OCI-LY1 (cell line): ENCODE data around the gene DIPK1C.

ENCODE experiments used
- H2AFZ ChIP-seq: fragments of 200-600 bp; sonication (generic), shearing (Covaris generic); 2 replicates; pipeline ENCODE4 v1.6.0; 2014; ENCODE audit warnings: antibody characterized with exemption, mild to moderate bottlenecking, low read length
- H3F3A ChIP-seq: fragments of 200-600 bp; sonication (generic), shearing (Covaris generic); 2 replicates; pipeline ENCODE4 v1.6.0; 2014; ENCODE audit warnings: mild to moderate bottlenecking, antibody characterized with exemption, low read length, moderate library complexity; ENCODE audit not compliant: insufficient read depth
- H3K27ac ChIP-seq: fragments of 200-600 bp; sonication (generic); 2 replicates; pipeline ENCODE4 v1.5.1; 2014; ENCODE audit warnings: low read length, mixed run types, mild to moderate bottlenecking, low read depth; ENCODE audit not compliant: poor library complexity, severe bottlenecking
- H3K27me3 ChIP-seq: fragments of 200-600 bp; sonication (generic); 2 replicates; pipeline ENCODE4 v1.6.0; 2014; ENCODE audit warnings: antibody characterized with exemption, mild to moderate bottlenecking, low read length, moderate library complexity; ENCODE audit not compliant: insufficient read depth
- H3K36me3 ChIP-seq: fragments of 200-600 bp; sonication (generic); 2 replicates; pipeline ENCODE4 v1.6.1; 2014; ENCODE audit warnings: mild to moderate bottlenecking, antibody characterized with exemption, low read length, moderate library complexity, mixed read lengths; ENCODE audit not compliant: insufficient read depth
- H3K4me1 ChIP-seq: fragments of 200-600 bp; sonication (generic); 2 replicates; pipeline ENCODE4 v1.5.1; 2014; ENCODE audit warnings: mild to moderate bottlenecking, low read length, moderate library complexity; ENCODE audit not compliant: insufficient read depth, severe bottlenecking
- H3K4me2 ChIP-seq: fragments of 200-600 bp; sonication (generic), shearing (Covaris generic); 2 replicates; pipeline ENCODE4 v1.6.1; 2014; ENCODE audit warnings: low read length
- H3K4me3 ChIP-seq: fragments of 200-600 bp; sonication (generic); 2 replicates; pipeline ENCODE4 v1.5.1; 2014; ENCODE audit warnings: low read length, low read depth, mild to moderate bottlenecking, mixed read lengths; ENCODE audit not compliant: poor library complexity, severe bottlenecking
- H3K79me2 ChIP-seq: fragments of 200-600 bp; shearing (Covaris generic); 2 replicates; pipeline ENCODE4 v1.6.1; 2016; ENCODE audit warnings: mixed run types, low read length, mixed read lengths; ENCODE audit not compliant: insufficient read depth
- H3K9ac ChIP-seq: fragments of 200-600 bp; sonication (generic), shearing (Covaris generic); 2 replicates; pipeline ENCODE4 v1.6.1; 2014; ENCODE audit warnings: mild to moderate bottlenecking, low read length, mixed read lengths
- H3K9me2 ChIP-seq: fragments of 200-600 bp; sonication (generic), shearing (Covaris generic); 2 replicates; pipeline ENCODE4 v1.6.1; 2014; ENCODE audit warnings: low read depth, mild to moderate bottlenecking, low read length, mixed read lengths
- H3K9me3 ChIP-seq: fragments of 200-600 bp; shearing (Covaris generic); 2 replicates; pipeline ENCODE4 v1.6.1; 2014; ENCODE audit warnings: low read length, mixed read lengths
- H4K20me1 ChIP-seq: fragments of 200-600 bp; sonication (generic), shearing (Covaris generic); 2 replicates; pipeline ENCODE4 v1.6.0; 2016; ENCODE audit warnings: mild to moderate bottlenecking, low read length; ENCODE audit not compliant: insufficient read depth
- CTCF ChIP-seq: fragments of 200-600 bp; sonication (generic), shearing (Covaris generic); IDR thresholded peaks from 2 replicates; pipeline ENCODE4 v1.5.1; 2017; ENCODE audit warnings: mild to moderate bottlenecking, antibody characterized with exemption, low read length, moderate library complexity, mixed read lengths
- EZH2 ChIP-seq: fragments of 200-600 bp; sonication (generic), shearing (Covaris generic); IDR thresholded peaks from 2 replicates; pipeline ENCODE4 v1.8.0; 2017; ENCODE audit warnings: borderline replicate concordance, mixed run types, mild to moderate bottlenecking, antibody characterized with exemption, low read length, moderate library complexity, mixed read lengths

Gene DIPK1C

DNA sequence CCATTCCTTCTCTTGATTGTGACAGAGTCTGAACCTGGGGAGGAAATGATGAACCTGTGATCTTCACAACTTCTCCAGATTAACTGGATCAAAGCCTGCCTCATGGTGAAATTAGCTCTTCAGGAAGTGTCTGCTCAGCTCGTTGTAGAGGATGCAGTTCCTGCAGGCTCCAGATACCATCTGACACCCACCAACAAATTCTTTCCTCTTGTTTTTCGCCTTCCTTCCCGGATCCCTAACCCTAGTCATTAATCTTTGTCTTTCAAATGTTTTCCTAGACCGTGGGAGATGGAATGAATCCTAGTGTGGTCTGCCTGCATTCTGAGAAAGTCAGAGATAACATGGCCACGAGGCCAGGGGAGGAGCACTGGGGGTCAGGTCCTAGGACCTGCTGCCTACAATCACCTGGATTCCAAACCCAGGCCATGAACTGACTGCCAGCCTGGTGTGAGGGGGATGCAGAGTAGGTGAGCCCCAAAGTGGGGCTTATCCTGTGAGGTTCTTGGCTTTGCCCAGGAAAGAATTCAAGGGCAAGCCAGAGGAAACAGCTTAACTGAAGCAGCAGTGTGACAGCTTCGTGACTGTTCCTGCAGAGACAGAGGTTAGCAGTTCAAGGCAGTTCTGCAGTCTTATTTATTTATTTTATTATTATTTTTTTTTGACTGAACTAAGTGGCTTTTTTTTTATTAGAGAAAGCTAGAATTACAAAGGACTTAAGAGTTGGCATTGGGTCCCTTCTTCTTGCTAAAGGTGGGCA, 67.8 kb downstream of the DIPK1C start:
- no peak overlapping the region for H2AFZ ChIP-seq
- no peak for TF ChIP-seq CTCF
- TF ChIP-seq EZH2, result no peak
- no peaks in the 10 kb centered on the region for H3K36me3 ChIP-seq
- no peaks in the 10 kb centered on the region; the same call in 1 of the 2 replicates for H3K27me3 ChIP-seq
- H3K4me2 ChIP-seq, result no peak overlapping the region
- H3K4me3 ChIP-seq, result no peak overlapping the region
- H3K4me1 ChIP-seq, result no peaks in the 10 kb centered on the region
- H3K79me2 ChIP-seq, result no peaks in the 10 kb centered on the region
- H3K9me3 ChIP-seq, result no peaks in the 10 kb centered on the region
- H3K9ac ChIP-seq, result no peak overlapping the region
- no peak overlapping the region for H3K27ac ChIP-seq
- H4K20me1 ChIP-seq, result no peaks in the 10 kb centered on the region
- no peaks in the 10 kb centered on the region for H3F3A ChIP-seq
- no peaks in the 10 kb centered on the region for H3K9me2 ChIP-seq

GRCh38 chr18:74388227-74388626, 68.9 kb downstream of the DIPK1C start:
- Histone ChIP-seq H4K20me1 (no peaks in the 10 kb centered on the region), H3K79me2 (no peaks in the 10 kb centered on the region), H3K9me2 (no peaks in the 10 kb centered on the region), H2AFZ (no peak overlapping the region), H3K4me3 (no peak overlapping the region), H3K4me1 (no peaks in the 10 kb centered on the region), H3F3A (no peaks in the 10 kb centered on the region), H3K4me2 (no peak overlapping the region), H3K36me3 (no peaks in the 10 kb centered on the region), H3K27me3 (no peaks in the 10 kb centered on the region; the same call in 1 of the 2 replicates), H3K27ac (no peak overlapping the region), H3K9me3 (no peaks in the 10 kb centered on the region), H3K9ac (no peak overlapping the region)
- TF ChIP-seq EZH2 (no peak), CTCF (no peak)

GRCh38 chr18:74387383-74387782, 69.7 kb downstream of the DIPK1C start:
- TF ChIP-seq EZH2, result no peak
- no peak for TF ChIP-seq CTCF
- no peaks in the 10 kb centered on the region for H3F3A ChIP-seq
- H3K36me3 ChIP-seq, result no peaks in the 10 kb centered on the region
- no peak overlapping the region for H3K4me2 ChIP-seq
- no peaks in the 10 kb centered on the region for H3K9me3 ChIP-seq
- no peaks in the 10 kb centered on the region for H4K20me1 ChIP-seq
- no peak overlapping the region for H3K27ac ChIP-seq
- H3K27me3 ChIP-seq, result peaks cover under 1% of the 10 kb centered on the region
- H3K4me1 ChIP-seq, result no peaks in the 10 kb centered on the region
- H2AFZ ChIP-seq, result no peak overlapping the region
- H3K9ac ChIP-seq, result no peak overlapping the region
- no peak overlapping the region for H3K4me3 ChIP-seq
- H3K79me2 ChIP-seq, result no peaks in the 10 kb centered on the region
- H3K9me2 ChIP-seq, result no peaks in the 10 kb centered on the region
